Activated CD4-positive, alpha-beta memory T cell treated with anti-CD3 and anti-CD28 coated beads for 36 hours (primary cell): ENCODE results near the gene SPRY1. TPM values are rescaled to one million over a fixed set of nuclear protein-coding genes. Genes with fewer than 3 reads are reported as not detected.

ENCODE experiments used
- CTCF ChIA-PET: fragments of 350-600 bp; sonication (Branson Sonifier 250); formaldehyde crosslinking; loops from one replicate; lab custom pipeline; 2021; ENCODE audit warnings: antibody characterized with exemption, inconsistent platforms; lab: Charles Lee
- POLR2A ChIA-PET: fragments of 350-600 bp; sonication (Branson Sonifier 250); formaldehyde crosslinking; loops from one replicate; lab custom pipeline; 2021; ENCODE audit warnings: antibody characterized with exemption; lab: Charles Lee
- DNase-seq: peaks from one replicate; pipeline ENCODE4 v3.0.0-alpha.2; 2020
- H3K27ac Mint-ChIP-seq: one replicate; pipeline ENCODE4 v1.8.0; 2021; ENCODE audit warnings: mixed read lengths
- H3K27me3 Mint-ChIP-seq: one replicate; pipeline ENCODE4 v1.8.0; 2021; ENCODE audit warnings: mixed read lengths
- H3K36me3 Mint-ChIP-seq: one replicate; pipeline ENCODE4 v1.8.0; 2021; ENCODE audit warnings: mixed read lengths
- H3K4me1 Mint-ChIP-seq: one replicate; pipeline ENCODE4 v1.8.0; 2021; ENCODE audit warnings: low read depth, mixed read lengths
- H3K4me3 Mint-ChIP-seq: one replicate; pipeline ENCODE4 v1.8.0; 2021; ENCODE audit warnings: mild to moderate bottlenecking, mixed read lengths
- H3K9me3 Mint-ChIP-seq: one replicate; pipeline ENCODE4 v1.8.0; 2021; ENCODE audit warnings: mixed read lengths
- intact Hi-C: fragments of 100-400 bp; cut with micrococcal nuclease; formaldehyde crosslinking; loops from one replicate; pipeline ENCODE4 v1.15.1; 2023
- total RNA-seq, 2 experiments: library from RNA; stranded (reverse); gene quantifications; one replicate each; pipeline ENCODE4 v1.2.3, GENCODE V29; 2021

Gene SPRY1
- total RNA-seq, 2 experiments from 2014 or later: 11.1 to 14.0 TPM

DNA sequence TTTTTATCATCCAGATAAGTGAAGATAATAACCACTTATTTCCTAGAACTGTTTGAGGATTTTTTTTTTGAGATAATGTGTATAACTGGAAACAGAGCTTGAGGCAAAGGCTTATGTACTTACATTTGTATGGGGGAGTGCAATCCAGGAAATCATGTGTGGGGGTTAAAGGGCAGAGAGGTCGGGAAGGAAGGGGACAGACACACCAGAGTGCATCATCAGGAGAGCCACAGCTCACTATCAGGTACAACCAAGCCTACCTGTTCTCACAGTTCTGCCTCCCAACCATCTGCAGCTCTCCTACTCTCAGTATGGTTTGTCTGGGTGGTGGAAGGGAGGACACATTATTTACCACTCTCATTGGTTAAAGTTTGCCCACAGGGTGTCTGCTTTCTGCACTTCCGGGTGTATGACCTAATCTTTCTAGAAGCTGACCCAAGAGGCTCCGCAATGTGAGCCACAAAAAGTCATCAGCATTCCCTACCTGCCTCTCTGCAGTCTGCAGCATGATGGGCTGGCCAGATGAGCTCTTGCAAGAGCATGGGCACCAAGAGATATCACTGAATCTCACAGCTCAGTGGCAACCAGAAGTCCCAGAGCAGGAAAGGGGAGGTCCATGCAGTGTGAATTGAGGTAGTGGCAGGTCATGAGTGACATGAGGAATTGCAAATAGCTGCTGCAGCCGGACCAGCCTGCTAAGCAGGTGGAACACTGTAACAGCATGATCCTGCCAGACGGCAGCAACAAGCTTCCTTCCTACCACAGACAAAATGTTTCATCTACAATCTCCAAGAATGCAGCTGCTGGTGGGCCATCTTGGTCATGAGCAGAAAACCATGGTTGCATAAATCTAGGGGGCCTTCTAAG lies 36.9 kb upstream of the SPRY1 start:
- intact Hi-C loops: no loop called here
- H3K9me3 Mint-ChIP-seq: no peaks in the 10 kb centered on the region
- no peak overlapping the region for H3K27ac Mint-ChIP-seq
- no peaks in the 10 kb centered on the region for H3K36me3 Mint-ChIP-seq
- no peaks in the 10 kb centered on the region for H3K4me1 Mint-ChIP-seq
- DNase-seq: no peak
- no peak overlapping the region for H3K4me3 Mint-ChIP-seq
- POLR2A ChIA-PET: no interaction called here
- peaks cover 7% of the 10 kb centered on the region for H3K27me3 Mint-ChIP-seq
- CTCF ChIA-PET: no interaction called here

DNA sequence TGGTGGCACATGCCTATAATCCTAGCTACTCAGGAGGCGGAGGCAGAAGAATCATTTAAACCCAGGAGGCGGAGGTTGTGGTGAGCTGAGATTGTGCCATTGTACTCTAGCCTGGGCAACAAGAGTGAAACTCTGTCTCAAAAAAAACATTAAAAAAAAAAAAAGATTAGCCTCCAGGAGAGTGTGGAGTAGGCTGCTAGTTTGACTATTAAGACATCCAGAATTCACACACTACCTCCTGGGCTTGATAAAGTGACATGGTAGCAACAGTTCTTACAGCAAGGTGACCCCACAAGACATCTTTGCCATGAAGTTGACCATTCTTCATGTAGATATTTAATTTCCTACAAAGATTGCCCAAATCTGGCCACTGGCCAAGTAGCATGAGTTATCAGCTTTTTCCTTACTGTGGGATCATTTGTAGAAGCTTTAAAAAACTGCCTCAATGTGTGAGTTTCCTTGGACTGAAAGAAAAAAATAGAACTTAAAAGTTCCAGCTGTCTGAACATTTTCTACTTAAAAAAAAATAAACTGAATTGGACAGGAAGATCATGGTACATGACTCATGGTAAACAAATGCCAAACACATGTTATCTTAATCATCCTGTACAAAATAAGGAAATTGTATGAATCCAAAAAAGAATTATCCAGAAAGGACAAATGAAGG lies 35.3 kb upstream of the SPRY1 start:
- ChIA-PET CTCF (no interaction called here), POLR2A (no interaction called here)
- intact Hi-C loops: no loop called here
- H3K4me3 Mint-ChIP-seq: no peak overlapping the region
- H3K9me3 Mint-ChIP-seq: no peaks in the 10 kb centered on the region
- no peak overlapping the region for H3K27ac Mint-ChIP-seq
- DNase-seq: no peak
- no peaks in the 10 kb centered on the region for H3K36me3 Mint-ChIP-seq
- H3K27me3 Mint-ChIP-seq: peaks cover 8% of the 10 kb centered on the region
- H3K4me1 Mint-ChIP-seq: no peaks in the 10 kb centered on the region

DNA sequence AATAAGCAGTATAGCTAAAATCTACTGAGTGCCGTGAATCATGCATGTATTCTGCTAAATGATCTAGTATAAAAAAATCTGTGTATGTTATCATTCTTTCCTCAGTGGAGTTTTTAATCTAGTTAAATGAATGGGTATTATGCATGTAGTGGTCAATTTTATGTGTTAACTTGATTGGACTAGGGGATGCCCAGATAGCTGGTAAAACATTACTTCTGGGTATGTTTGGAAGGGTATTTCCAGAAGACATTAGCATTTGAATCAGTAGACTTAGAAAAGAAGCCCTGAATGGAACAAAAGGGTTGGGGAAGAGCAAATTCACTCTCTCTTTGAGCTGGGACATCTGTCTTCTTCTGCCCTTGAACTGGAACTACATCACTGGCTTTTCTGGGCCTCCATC lies 34.5 kb upstream of the SPRY1 start:
- Mint-ChIP-seq H3K27ac (no peak overlapping the region), H3K9me3 (no peaks in the 10 kb centered on the region), H3K4me3 (no peak overlapping the region), H3K36me3 (no peaks in the 10 kb centered on the region), H3K4me1 (no peaks in the 10 kb centered on the region), H3K27me3 (peaks cover 8% of the 10 kb centered on the region)
- POLR2A ChIA-PET: no interaction called here
- no peak for DNase-seq
- intact Hi-C loops: no loop called here
- CTCF ChIA-PET: no interaction called here

DNA sequence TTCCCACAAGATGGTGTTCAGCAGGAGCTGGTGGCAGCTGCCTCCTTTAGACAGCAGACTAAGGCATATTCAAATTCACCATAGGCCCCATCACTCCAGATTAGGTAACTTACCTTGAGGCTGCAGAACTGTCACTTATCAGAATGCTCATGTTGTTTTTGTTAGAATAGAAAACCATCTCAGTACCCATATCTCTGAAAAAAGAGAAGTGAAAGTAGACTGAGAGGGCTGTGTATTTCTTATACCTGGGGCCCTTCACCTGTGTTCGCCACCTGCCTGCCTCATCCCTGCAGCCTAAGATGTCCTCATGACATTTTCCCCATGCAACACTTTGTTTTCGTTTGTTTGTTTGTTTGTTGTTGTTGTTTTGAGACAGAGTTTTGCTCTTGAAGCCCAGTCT lies 32.9 kb upstream of the SPRY1 start:
- H3K9me3 Mint-ChIP-seq: no peaks in the 10 kb centered on the region
- POLR2A ChIA-PET: no interaction called here

DNA sequence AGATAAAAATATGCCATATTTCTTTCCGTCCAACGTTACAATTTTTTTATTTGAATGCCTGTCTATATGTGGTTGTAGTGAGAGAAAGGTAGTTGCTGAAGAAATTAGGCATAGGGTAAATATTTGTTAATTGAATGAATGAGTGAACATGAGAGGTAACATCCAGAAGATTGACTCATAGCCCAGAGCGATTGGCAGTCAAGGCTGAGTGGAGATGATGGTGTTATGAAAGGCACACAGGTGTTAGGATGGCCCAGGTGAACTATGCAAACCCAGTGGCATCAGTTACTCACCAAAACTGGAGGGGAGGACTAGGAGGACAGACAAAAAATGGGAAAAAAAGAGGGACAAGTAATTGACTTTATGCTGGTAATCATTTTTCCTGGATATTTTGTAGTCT lies 31.7 kb upstream of the SPRY1 start:
- no peaks in the 10 kb centered on the region for H3K9me3 Mint-ChIP-seq
- no peaks in the 10 kb centered on the region for H3K36me3 Mint-ChIP-seq
- no peak overlapping the region for H3K27ac Mint-ChIP-seq
- DNase-seq: no peak
- H3K4me3 Mint-ChIP-seq: no peak overlapping the region
- H3K27me3 Mint-ChIP-seq: peaks cover 4% of the 10 kb centered on the region
- POLR2A ChIA-PET: no interaction called here
- intact Hi-C loops: no loop called here
- H3K4me1 Mint-ChIP-seq: no peaks in the 10 kb centered on the region
- CTCF ChIA-PET: no interaction called here

More for the DNA sequence above, 32.9 kb upstream of the SPRY1 start:
- H3K27me3 Mint-ChIP-seq: peaks cover 4% of the 10 kb centered on the region
- CTCF ChIA-PET: no interaction called here
- no peak overlapping the region for H3K27ac Mint-ChIP-seq
- no peak overlapping the region for H3K4me3 Mint-ChIP-seq
- DNase-seq: no peak
- H3K4me1 Mint-ChIP-seq: no peaks in the 10 kb centered on the region
- H3K36me3 Mint-ChIP-seq: no peaks in the 10 kb centered on the region
- intact Hi-C loops: no loop called here

DNA sequence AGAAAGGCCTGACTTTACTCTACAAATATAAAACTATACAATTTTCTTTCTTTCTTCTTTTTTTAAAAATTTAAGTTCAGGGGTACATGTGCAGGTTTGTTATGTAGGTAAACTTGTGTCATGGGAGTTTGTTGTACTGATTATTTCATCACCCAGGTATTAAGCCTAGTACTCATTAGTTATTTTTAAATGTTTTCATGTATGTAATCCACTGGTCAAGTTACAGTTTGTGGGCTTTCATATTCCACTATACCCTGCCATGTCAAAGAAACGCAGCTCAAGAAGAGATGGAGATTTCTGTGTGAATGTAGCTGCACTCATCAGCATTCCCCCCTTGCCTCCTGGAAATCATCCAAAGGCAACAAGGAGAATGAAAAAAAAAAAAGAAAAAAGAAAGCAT lies 31.2 kb upstream of the SPRY1 start:
- H3K4me1 Mint-ChIP-seq: no peaks in the 10 kb centered on the region
- no peak overlapping the region for H3K27ac Mint-ChIP-seq
- POLR2A ChIA-PET: no interaction called here
- H3K27me3 Mint-ChIP-seq: peaks cover 4% of the 10 kb centered on the region
- no peaks in the 10 kb centered on the region for H3K36me3 Mint-ChIP-seq
- H3K9me3 Mint-ChIP-seq: no peaks in the 10 kb centered on the region
- CTCF ChIA-PET: no interaction called here
- no peak for DNase-seq
- intact Hi-C loops: no loop called here
- no peak overlapping the region for H3K4me3 Mint-ChIP-seq

DNA sequence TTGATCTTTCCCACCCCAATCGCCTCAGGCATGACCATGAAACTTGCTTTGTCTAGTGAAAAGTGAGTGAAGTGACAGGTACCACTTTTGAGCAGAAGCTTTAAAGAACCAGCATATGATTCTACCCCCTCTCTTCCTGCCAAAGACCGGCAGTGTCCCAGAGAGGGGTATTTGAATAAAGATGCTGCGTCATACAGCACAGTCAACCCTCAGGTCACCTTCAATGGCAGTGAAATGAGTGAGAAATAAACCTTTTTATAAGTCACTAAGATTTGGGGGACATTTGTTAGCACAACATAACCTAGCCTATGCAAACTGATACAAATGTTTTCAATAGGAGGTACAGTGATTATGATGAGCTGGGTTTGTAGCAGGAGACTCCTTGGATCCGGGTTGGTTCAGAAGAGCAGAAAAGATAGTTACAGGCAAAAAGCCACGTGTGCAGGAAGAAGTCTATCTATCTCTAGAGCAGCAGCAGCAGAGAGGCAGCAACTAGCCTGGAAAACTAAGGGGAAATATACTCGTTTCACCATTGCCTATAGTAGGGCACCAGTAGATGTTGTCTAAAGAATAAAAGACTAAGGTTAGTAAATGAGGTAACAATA lies 30.3 kb upstream of the SPRY1 start:
- Mint-ChIP-seq H3K36me3 (no peaks in the 10 kb centered on the region), H3K4me3 (no peak overlapping the region), H3K9me3 (no peaks in the 10 kb centered on the region), H3K27ac (no peak overlapping the region), H3K27me3 (peaks cover 4% of the 10 kb centered on the region), H3K4me1 (no peaks in the 10 kb centered on the region)
- CTCF ChIA-PET: no interaction called here
- intact Hi-C loops: no loop called here
- DNase-seq: no peak
- POLR2A ChIA-PET: no interaction called here

DNA sequence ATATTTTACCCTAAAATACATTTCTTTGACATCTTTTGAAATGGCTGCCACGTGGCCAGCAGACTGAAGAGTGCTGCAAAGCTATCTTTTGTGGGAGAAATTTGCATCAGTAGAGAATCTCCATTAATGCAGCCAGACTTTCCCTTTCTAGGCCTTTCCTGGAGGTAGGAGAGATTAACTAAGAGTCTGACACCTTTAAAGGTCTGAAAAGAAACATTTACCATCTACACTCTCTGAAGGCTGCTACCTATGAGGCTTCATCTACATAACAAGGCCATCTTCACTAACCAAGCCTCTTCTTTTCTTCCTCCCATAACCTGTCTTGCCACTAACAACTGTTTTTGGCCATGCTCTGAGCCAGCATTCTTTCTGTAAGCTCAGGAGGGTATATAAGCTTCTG lies 17.8 kb upstream of the SPRY1 start:
- H3K36me3 Mint-ChIP-seq: no peaks in the 10 kb centered on the region

DNA sequence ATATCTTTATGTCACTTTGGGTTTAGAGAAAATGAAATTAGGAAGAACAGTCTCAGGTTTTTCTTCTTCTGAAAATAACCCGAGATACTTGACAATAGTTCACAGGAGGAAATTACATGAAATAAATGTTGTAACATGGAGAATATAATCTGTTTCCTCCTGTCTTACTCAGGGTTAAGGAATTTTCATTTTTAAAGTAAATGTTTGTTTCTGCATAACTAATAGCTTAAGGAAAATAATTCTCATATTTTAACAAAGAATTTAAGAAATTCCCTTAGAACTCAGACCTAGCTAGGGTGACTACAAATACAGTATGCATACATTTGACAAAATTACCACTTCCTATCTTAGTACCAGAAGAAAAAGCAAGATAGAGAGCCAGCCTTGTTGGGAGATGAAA lies 17.2 kb upstream of the SPRY1 start:
- Mint-ChIP-seq H3K36me3 (no peaks in the 10 kb centered on the region), H3K9me3 (no peaks in the 10 kb centered on the region), H3K27ac (no peak overlapping the region), H3K27me3 (peaks cover 5% of the 10 kb centered on the region), H3K4me1 (no peaks in the 10 kb centered on the region), H3K4me3 (no peak overlapping the region)
- POLR2A ChIA-PET: no interaction called here
- intact Hi-C loops: no loop called here
- CTCF ChIA-PET: interaction anchor here (1.2 kb wide), 1 partner anchor 9 kb away, joined by 4 read pairs; no protein-coding TSS in a partner anchor
- DNase-seq: no peak

More for the DNA sequence above, 17.8 kb upstream of the SPRY1 start:
- CTCF ChIA-PET: interaction anchor here (1.2 kb wide), 1 partner anchor 9 kb away, joined by 4 read pairs; no protein-coding TSS in a partner anchor
- Mint-ChIP-seq H3K27ac (no peak overlapping the region), H3K9me3 (no peaks in the 10 kb centered on the region), H3K27me3 (peaks cover 5% of the 10 kb centered on the region), H3K4me3 (no peak overlapping the region), H3K4me1 (no peaks in the 10 kb centered on the region)
- intact Hi-C loops: no loop called here
- POLR2A ChIA-PET: no interaction called here
- DNase-seq: no peak

DNA sequence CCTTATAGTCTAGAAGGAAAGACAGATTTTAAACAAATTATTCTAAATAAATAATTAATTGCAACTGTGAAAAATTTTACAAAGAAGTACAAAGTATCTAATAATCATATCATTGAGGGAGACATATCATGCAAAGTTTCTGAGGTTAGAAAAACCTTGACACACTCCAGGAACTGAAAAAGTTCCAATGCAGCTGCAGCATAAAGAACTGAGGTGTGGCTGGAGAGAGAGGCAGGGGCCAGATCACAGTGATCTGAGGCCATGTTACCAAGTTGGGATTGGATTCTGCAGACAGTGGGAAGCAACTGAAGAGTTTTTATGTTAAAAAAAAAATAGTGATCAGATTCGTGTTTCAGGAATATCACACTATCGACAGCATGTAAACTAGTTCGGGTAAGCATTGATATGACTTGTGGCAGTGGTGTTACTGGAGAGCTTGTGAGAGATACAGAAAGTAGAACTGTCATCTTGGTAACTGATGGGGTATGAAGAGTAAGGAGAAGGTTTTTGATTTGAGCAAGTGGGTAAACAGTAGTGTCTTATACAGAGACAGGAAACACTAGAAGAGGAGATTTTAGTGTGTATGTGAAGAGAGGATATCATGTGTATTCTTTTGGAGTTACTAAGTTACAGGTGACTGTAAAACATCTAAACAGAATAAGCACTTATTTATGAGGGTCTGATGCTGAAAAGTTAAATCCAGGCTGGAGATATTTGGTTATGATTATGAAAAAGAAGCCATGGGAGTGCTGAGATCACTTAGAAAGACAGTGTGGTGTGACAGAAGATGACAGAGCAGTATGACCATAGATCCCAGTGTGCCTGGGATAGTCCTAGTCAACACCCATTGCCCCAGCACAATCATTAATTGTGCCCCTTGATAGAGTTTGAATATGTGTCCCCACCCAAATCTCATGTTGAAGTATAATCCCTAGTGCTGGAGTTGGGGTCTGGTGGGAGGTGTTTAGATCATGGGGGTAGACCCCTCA lies 15.6 kb upstream of the SPRY1 start:
- no peaks in the 10 kb centered on the region for H3K4me1 Mint-ChIP-seq
- no peaks in the 10 kb centered on the region for H3K36me3 Mint-ChIP-seq
- intact Hi-C loops: no loop called here
- no peaks in the 10 kb centered on the region for H3K9me3 Mint-ChIP-seq
- H3K27me3 Mint-ChIP-seq: peaks cover 5% of the 10 kb centered on the region
- ChIA-PET CTCF (interaction anchor here (1.5 kb wide), 1 partner anchor 9 kb away, joined by 4 read pairs; no protein-coding TSS in a partner anchor), POLR2A (no interaction called here)
- H3K27ac Mint-ChIP-seq: no peak overlapping the region
- DNase-seq: no peak
- H3K4me3 Mint-ChIP-seq: no peak overlapping the region

DNA sequence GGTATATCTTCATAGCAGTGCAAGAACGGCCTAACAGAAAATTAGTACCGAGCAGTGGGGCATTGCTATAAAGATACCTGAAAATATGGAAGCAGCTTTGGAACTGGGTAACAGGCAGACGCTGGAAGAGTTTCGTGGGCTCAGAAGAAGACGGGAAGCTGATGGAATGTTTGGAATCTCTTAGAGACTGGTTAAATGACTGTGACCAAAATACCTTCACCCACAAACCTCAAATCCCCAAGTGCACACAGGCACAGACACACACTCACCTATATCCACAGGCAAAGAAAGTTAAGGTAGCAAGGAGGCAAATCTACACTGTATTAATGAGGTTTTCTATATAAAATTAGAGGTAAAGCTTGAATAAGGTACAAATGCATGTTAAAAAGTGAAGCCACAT lies 14.6 kb upstream of the SPRY1 start:
- DNase-seq: no peak
- H3K27ac Mint-ChIP-seq: no peak overlapping the region
- intact Hi-C loops: no loop called here
- CTCF ChIA-PET: interaction anchor here (1.5 kb wide), 1 partner anchor 8 kb away, joined by 4 read pairs; no protein-coding TSS in a partner anchor
- H3K4me3 Mint-ChIP-seq: no peak overlapping the region
- peaks cover 5% of the 10 kb centered on the region for H3K27me3 Mint-ChIP-seq
- H3K36me3 Mint-ChIP-seq: no peaks in the 10 kb centered on the region
- H3K4me1 Mint-ChIP-seq: no peaks in the 10 kb centered on the region
- POLR2A ChIA-PET: no interaction called here
- H3K9me3 Mint-ChIP-seq: no peaks in the 10 kb centered on the region
